GM19099 (cell line): Measurements from ENCODE around the gene ERC1.

Experiments used
- POLR2A ChIP-seq: IDR thresholded peaks from 3 replicates; pipeline ENCODE4 v1.6.1; 2011; ENCODE audit warnings: low read depth; ENCODE audit not compliant: insufficient read length; ENCODE audit errors: extremely low read depth

Gene ERC1

DNA sequence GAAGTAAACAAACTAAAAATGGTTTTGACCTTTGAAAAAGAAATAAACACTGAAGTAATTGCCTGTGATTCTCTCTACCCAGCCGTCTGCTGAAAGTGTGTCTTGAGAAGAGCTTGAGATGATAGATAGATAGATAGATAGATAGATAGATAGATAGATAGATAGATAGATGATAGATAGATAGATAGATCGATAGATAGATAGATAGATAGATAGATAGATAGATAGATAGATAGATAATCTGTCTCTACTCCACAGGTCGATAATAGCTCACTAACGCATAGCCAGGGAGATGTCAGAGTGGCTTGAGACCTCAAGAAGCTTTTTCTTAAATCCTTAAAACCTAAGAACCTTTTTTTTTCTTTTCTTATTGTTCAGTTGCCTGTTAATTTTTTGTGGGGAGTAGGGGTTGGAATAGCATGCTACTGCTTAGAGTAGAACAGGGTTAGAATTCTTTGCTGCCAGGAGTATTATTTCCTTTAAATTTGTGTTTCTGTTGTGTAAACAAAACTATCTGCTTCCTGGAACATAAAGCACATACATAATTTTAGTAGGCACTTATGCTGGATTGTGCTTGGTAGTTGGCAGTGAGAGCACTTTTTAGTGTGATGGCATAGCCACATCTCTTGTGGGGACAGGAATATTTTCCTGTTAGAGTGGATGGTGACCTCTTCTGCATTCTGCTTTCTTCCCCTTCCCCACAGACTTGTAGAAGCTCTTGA, 433.8 kb downstream of the ERC1 start:
- TF ChIP-seq POLR2A, result no peak

DNA sequence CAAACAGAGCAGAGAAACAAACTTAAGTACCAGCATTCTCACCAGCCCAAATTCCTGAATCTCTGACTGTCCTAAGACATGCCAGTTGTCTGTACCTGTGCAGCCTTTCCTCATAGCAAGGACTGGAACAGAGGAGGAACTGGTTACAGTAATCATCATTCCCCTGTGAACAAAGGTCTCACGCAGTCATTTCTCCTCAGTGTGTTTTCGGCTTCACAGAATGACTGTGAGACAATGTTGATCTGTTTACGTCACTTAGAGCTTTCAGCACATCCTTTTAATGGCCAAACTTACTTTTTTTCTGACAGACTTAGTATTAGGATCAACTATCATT, 434.3 kb downstream of the ERC1 start:
- no peak for TF ChIP-seq POLR2A

DNA sequence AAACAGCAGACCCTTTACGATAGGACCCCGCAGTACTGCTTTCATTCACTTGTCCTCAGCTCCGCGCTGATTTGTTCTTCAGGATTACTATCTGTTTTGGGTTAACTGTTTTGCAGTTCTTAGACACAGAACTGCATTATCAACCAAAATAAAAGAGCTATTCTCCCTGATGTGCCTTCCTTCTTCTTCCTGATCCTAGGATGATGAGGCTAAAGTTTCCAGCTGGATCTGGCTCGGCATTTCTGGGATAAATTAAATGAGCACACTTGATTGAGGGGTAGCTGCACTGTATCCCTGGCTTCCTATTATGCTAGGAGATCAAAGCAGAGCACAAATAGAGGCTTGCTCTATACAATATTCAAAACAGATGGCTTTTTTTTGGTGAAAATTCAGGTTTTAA, 437.6 kb downstream of the ERC1 start:
- no peak for TF ChIP-seq POLR2A

DNA sequence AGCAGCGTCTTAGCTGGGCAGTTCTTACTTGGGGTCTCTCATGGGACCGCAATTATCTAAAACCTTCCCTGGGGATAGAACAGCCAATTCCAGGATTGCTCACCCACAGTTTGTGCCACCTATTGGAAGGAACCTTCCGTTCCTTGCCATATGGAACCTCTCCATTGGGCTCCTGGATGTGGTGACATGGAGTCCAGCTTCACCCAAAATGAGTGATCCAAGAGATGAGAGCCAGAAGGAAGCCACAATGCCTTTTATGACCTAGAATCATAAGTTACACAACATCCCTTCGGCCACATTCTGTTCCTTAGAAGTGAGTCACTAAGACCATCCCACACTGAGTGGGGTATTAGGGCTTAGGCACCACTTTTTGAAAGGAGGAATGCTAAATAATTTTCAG, 439.0 kb downstream of the ERC1 start:
- TF ChIP-seq POLR2A, result no peak

DNA sequence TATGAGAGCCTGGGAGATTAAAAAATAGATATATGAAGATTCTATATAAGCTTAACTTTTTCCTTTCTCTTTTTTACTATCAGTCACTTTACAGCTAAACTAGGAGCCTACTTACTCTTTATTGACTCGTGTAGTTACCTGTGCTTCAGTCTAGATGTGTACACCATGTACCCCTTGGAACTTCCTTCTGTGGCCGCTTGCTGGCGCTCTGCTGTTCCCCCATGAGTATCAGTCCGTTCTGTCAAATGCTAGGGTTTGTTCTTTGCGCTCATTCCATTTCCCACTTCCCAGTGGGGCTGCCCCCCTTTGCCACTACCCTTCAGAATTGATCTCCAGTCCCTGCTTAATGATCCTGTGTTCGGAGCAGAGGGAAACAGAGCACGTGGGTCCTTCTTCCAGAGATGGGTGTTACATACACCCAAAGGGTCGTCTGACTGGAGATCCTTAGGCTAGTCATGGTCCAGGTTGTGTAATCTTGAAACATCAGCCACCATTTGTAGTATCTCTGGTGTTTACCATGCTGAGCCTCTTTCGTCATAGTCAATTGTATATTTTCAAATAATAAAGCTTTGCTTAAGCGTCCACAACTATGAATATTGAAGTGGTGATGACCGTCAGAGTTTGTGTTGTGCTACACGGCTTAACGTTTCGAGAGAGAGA, 443.4 kb downstream of the ERC1 start:
- no peak for TF ChIP-seq POLR2A

DNA sequence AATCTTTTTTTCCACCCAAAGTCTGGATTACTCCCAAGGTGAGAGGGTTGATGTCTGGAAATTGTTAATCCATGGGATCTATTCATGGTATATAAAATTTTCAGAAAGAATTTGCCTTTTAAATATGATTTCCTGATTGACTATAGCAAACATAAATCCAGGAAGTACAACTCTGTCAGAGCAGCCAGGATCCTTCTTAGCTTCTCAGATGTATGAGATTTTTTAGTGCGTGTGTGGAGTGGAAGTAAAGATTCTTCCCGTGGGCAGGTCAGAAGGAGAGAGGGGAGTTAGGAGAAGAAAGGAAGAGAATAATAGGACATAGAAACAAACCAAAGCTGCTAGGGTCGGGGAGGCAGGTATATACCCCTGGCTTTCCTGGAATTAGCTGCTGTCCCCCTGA, 444.0 kb downstream of the ERC1 start:
- TF ChIP-seq POLR2A, result no peak

DNA sequence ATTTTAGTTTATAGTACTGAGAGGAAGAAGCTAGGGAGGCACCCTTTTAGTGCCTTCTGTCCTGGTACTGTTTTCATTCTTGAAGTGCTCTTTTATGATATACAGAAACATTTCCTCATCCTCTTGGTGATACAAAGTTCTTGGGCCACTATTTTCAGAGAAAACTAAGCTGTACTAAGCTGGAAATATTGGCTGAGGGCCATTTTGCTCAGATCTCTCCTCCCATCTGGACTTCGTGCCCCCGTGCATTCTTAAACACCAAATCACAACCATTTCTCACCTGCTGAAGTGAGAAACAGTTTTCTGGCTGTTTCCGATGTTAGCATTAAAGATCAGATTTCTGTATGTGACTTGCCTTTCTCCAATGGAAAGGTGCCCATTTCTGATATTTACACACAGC, 444.4 kb downstream of the ERC1 start:
- TF ChIP-seq POLR2A, result no peak

DNA sequence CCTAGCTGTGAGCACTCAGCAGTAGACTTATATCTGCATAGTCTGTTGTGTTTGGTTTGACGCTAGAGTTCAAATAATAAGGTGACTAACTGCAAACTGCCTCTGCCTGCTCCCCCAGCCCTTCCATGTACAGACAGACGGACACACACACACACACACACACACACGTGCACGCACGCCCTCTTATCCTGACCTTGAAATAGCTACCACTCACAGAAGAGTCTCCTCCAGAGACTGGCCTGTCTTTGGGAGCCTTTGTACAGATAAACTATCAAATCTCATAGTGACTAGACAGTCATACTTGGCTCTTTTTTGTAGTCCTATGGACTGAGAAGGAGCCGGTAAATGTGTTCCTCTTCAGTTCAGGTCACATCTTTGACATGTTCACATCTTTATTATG, 445.0 kb downstream of the ERC1 start:
- no peak for TF ChIP-seq POLR2A

DNA sequence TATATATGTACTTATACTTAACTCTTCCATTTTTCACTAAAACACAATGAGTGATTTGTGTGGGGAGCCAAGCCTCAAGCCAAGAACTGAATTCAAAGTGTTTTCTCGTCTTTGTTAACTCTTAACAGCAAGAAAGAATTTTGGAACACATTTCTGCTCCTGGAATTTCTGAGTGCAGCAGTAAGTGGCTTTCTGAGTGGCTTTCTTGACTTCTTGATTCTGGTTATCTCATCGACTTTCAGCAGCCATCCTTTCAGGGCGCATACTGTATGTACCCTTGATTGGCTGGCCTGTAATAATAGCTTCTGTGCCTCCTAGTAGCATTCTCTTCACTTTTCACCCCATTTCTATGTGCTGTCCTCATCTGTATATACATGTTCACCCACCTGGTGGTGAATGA, 446.0 kb downstream of the ERC1 start:
- no peak for TF ChIP-seq POLR2A

DNA sequence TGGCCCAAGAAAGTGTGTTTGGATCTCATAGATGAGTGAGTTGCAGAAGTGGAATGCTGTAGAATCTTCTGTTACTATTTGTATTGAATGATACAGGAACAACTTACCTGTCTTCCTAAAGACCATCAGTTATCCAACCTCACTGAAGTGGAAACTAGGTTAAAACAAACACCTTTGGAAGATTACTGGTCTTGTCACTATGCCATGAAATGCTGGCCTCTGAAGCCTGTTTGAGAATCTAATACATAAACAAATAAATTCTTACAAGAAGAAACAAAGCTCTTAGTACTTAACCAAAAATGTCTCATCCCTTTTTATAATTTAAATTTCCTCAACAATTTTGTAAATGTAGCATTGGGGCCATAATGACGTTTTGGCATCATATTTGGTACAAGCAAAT, 448.2 kb downstream of the ERC1 start:
- TF ChIP-seq POLR2A, result no peak

DNA sequence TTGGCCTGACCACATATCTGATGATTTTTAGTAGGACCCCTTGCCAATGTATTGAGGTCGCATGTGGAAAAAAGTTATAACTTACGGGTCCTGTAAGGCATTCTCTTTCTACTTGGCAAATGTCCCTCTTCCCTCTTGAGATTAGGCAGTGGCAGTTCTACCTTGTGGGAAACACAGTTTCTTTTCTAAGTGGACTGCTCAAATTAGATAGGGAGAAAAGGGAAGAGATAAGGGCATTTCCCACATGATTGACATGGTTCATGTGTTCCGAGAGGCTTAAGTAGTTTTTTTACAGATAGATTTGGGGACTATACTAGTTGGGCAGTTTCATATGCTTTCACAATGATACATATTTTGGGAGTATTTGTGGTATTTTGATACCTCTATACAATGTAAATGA, 448.7 kb downstream of the ERC1 start:
- TF ChIP-seq POLR2A, result no peak

DNA sequence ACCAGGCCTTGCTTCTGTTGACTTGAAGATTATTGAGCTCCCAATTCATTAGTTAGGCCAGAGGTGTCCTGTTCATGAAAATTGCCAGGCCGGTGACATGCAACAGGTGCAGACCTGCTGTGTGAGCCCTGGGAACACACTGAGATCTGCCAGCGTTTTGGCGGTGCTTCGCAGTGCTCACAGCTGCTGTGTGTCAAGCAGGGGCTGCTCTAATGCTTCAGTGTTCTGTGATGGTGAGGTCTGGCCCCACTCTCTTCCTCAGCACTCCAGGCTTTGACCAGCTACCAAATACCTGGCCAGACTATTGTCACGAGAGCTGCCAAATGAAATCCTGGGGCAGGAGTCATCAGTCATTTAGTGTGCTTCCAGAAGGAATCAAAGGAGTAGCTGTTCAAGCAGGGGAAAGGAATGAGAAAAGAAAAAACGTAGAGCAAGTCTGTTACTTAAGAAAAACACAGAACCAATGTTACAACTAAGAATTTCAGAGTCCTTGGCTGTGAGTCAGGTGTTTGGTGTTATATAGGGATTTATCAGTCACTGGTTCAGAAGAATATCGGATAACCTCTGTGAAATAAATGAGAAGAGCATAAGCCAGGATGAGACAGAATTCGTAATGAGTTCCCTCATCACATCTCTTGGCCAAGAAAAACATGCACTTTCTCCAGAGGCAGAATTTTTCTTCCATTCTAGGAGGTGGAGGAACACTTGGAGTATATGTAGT, 452.6 kb downstream of the ERC1 start:
- no peak for TF ChIP-seq POLR2A

DNA sequence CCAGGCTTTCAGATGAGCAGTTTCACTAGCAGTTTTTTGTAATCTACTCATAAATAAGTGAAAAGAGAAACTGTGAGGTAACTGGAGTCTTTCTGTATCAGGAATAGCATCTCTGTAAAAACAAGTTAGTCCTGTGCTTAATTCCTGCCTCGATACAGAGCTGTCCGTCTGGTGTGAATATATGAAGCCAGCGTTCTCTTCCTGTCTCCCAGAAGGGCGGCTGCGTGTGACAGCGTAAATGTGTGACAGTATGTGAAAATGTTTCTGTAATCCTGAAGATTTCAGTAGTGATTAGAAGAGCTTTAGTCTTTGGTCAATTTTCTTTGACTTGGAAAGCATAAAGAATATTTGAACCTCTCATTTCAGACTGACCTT, 453.1 kb downstream of the ERC1 start:
- no peak for TF ChIP-seq POLR2A

DNA sequence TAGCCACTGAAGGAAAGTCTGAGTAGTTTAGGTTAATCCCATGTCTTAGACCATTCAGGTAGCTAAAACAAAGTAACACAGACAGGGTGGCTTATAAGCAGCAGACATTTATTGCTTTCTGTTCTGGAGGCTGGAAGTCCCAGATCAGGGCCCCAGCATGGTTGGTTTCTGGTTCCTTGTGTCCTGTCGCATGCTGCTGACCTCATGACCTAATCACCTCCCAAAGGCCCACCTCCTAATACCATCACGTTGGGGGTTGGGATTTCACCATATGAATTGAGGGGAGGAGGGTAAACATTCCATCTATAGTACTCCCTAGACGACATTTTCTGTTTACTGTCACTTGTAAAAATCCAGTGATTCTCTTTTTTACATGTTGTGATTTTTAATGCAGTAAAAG, 454.8 kb downstream of the ERC1 start:
- TF ChIP-seq POLR2A, result no peak

DNA sequence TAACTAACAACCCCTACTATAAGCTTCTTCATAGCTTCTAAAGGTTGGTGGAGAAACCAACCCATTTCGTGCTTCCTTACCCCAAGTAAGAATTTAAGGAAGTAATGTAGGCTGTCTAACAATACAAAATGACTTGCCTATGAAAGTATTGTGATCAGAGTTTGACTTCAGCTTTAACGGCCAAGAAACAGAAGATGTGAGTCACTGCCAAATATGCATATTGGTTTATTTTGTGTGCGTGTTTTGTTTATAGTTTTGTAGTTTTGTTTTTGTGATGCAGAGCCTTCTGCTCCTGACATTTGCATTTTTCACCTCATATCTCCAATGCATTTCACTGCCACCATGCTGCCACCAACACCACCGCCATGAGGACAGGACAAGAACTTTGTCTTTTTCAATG, 457.3 kb downstream of the ERC1 start:
- no peak for TF ChIP-seq POLR2A

DNA sequence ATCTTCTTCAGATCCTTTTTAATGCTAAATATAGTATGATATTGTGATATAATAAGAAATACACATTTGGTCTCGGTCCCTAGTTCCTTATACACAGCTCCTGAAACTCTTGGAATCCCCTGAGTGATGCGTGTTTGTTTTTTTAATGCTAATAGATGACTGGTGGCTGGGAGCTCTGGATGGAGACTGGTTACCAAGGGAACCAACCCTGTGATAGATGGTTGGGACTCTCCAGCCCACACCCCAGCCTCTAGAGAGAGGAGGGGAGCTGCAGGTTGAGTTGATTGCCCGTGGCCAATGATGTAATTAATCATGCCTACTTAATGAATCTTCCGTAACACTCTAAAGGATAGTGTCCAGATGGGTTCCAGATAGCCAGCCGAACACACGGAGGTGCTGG, 462.8 kb downstream of the ERC1 start:
- no peak for TF ChIP-seq POLR2A
